ENCODE measurements around the gene ZNF516.

Gene ZNF516

DNA sequence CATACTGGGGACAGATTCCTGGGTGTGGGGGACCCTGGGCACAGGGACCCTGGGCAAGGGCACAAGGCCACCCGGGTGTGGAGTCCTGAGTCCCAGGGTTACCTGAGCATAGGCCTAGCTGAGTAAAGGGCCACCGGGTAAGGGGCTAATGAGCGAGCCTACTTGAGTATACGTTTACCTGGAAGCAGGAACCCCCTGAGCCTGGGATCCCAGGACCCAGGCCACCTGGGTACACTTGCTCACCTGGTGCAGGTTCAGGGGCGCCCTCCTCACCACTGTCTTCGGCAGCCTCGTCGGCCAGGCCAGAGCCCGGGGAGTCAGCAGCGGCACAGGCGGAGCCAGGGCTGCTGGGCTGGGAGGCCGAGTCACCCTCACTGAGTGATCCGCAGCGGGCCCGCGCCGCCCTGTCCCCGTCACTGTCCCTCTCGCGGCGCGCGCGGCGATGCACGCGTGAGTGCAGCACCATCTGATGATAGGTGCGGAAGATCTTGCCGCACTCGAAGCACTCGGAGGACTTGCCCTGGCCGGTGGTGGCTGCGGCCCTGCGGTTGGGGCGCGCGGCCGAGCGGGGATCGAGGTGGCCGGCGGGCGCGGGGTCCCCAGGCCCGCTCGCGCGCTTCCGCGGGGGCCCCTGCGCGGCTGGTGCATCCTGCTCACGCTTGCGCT is 53.9 kb downstream of the ZNF516 start:
- no peak for DNase-seq

- DNase-seq: no peak
Measured at GRCh38 chr18:76437910-76438309, 57.1 kb downstream of the ZNF516 start.

GRCh38 chr18:76437011-76437410 is 58.0 kb downstream of the ZNF516 start:
- DNase-seq: no peak

GRCh38 chr18:76436342-76436741 is 58.7 kb downstream of the ZNF516 start:
- no peak for DNase-seq

DNA sequence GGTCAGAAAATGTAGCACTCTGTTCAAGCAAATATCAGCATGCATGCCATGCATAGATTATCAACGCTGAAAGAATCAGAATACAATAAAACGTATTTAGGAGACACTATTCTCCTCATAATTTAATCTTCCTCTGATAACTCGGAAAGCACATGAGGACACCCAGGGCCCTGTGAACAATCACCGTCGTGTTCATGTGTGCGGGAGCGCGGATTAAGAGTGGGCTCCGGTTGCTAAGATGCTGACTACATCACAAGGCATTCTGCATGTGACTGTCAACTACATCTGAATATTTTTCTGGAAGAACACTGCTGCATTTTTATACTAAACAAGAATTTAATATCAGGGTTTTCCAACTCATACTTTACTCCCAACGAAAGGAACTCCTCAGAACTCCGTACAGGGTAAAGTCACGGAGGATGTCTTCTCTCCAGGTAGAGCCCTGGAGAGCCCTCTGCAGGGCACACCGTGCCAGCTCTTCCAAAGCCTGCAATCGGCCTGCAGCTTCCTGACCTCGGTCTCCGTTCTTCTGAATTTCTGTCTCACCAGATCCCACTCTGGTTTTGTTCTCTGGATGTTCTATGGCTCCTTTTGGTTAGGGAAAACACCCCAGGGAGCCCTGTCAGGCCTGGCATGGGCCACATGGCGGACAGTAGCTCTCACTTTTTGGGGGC is 59.6 kb downstream of the ZNF516 start:
- no peak for DNase-seq

DNA sequence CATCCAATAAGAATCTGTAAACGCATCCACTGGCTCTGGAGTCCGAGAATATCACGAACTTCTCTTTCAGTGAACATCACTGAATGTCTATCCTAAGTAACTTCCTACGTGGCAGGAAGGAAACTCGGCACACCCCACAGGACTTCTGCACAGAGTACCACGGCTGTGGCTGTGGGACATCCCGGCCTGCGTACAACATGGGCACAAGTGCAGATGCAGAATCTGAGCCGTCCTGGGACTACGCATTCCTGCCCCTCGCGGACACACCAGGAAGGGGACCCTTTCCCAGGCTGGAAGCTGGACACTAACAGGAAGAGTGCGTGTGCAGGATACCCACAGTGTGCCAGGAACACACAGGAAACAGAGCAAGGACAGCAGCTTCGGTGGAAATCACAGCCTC is 60.6 kb downstream of the ZNF516 start:
- no peak for DNase-seq

DNA sequence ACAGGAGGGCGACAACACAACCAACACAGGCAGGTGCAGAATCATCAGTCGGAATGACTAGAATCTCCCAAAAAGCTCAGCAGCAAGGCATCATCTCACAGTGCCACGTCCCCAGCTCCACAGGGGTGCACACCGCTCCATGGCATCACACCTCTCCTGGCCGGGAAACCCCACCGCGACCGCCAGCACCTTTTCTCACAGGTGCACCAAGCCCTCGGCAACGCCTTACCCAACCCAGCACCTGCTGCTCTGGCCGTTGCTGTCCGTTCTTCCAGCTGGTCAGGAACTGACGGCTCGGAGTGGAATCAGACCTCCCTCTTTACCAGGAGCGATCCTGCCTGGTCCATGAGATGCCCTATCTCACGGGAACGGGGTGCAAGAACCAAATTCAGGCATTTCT is 61.3 kb downstream of the ZNF516 start:
- no peak for DNase-seq

GRCh38 chr18:76432970-76433767 is 61.9 kb downstream of the ZNF516 start:
- DNase-seq: no peak

GRCh38 chr18:76432274-76432755 is 62.7 kb downstream of the ZNF516 start:
- DNase-seq: no peak

DNA sequence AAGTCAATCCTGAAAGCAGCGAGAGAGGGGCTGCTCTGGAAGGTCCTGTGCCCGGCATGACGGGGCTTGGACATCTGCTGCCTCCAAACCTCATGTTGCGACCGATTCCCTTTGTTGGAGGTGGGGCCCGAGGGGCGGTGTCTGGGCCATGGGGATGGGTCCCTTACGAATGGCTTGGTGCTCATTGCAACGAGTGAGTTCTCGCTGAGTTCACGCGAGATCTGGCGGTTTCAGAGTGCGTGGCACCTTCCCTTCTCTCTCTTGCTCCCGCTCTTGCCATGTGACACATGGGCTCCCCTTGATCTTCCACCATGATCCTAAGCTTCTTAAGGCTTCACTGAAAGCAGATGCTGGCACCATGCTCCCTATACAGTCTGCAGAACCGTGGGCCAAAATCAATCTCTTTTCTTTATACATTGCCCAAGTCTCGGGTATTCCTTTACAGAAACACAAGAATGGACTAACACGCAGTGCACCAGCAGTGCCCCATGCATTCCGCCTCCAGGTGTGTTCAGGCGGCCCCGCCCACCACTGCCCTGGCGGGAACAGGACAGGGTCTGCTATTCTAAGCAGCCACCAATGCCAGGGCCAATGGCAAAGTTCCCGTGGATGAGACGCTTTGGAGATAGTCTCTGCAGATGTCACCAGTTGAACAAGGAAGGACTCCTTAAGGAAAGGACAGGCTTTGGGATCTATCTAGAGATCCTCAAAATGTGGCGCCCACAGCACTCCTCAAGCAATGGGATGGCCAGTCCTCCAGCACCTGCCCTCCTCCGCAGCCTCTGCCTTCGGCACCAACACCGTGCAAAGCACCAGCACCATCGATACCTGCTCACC is 63.4 kb downstream of the ZNF516 start:
- no peak for DNase-seq

- DNase-seq: no peak
Measured at GRCh38 chr18:76430636-76431035, 64.4 kb downstream of the ZNF516 start.

- no peak for DNase-seq
Measured at GRCh38 chr18:76429262-76430126, 65.5 kb downstream of the ZNF516 start.

GRCh38 chr18:76428396-76429261 is 66.4 kb downstream of the ZNF516 start:
- DNase-seq: no peak

GRCh38 chr18:76426737-76427305 is 68.2 kb downstream of the ZNF516 start:
- no peak for DNase-seq

DNA sequence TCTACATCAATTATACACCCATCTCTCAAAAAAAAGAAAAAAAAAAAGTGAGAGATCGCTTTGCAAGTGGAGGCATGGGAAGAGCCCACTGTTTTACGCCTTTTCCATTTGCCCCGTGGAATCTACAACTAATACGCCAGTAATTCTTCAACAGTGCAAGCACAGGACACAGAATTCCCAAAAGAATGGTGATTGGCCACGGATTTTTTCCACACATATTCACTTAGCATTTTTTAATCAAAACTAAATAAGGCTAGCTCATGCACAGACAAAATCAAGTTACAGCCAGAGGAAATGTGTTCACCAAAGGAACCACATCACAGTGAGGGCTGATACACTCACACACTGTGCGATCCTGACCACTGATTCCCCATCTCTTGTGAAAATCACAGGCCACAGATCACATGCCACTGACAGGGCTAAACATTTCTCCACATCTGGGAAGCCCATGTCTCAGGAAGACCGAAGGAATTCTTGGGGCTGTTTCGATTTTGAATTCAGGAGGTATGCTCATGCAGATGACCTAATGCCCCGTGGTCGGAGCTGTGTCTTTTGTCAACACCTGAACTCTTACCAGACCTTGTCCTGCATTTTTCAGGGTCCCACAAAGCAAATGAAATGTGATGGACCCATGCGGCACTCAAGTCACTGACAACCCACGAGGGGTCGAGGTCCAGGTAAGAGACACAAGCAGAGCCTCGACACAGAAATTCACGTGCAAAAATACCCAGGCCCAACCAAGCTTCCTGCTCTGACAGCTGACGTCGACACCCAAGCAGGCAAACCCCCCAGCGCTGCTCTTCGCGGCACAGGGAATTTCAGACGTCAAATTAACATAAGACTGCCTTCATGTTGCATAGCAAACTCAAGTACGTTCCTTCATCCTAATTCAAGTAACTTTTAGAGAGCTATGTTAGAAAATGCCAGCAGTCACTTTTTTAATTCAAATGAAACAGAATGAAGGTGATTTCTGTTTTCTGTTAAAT is 69.6 kb downstream of the ZNF516 start:
- DNase-seq: no peak

DNA sequence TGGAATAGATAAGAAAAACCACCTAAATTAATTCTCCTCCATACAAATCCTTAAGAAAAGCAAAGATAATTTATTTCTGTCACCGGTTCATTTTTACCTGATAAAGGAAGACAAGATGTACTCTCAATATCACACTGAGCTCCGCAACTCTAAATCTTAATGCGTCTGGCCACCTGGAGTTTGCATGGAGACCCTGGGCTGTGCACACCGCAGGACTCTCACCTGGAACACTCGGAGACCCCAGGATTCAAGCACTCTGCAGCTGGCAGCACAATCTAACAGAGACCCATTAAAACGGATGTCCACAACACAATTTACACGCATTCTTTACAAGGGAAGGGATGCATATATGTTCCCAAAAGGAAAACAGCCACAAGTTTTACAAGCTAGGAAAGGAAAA is 72.2 kb downstream of the ZNF516 start:
- DNase-seq: no peak

GRCh38 chr18:76422121-76422520 is 72.9 kb downstream of the ZNF516 start:
- DNase-seq: no peak

DNA sequence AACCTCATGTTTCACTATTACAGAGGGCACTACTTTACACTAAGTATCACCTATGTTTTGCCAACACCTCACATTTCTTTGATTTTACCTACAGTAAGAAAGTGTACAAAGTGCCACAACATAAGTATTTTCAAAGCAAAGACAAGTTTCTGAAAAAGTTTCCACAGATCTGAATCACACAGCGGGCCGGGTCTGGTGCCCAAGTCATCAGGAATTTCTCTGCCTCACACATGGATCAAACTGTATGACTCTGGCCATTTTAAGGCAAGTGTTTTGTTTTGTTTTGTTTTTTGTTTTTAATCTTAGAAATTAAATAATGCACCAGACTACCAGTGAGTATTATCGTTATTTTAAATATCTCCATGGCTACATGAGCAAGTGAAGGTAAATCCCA is 73.4 kb downstream of the ZNF516 start:
- DNase-seq: no peak

Data from CD4-positive, alpha-beta T cell treated with Interleukin-4 for 1 hour (primary cell).